GM23338 (cell line): Measurements from ENCODE around the gene RGL2. TPM values are rescaled to one million over a fixed set of nuclear protein-coding genes. Genes with fewer than 3 reads are reported as not detected.

Experiments
- ATAC-seq: fragments of 200-7000 bp; cut with Tn5 transposase; 3 replicates; pipeline ENCODE4 v1.9.1; 2020
- DNase-seq: peaks from one replicate; pipeline ENCODE4 v3.0.0-alpha.2; 2015; ENCODE audit warnings: low spot score
- H2AFZ ChIP-seq: fragments of 200-600 bp; sonication (generic); 2 replicates; pipeline ENCODE4 v1.8.0; 2016; ENCODE audit warnings: antibody characterized with exemption, mild to moderate bottlenecking, moderate library complexity
- H3F3A ChIP-seq: fragments of 200-600 bp; sonication (generic); replicated peaks from 2 replicates; pipeline ENCODE4 v1.8.0; 2017; ENCODE audit warnings: antibody characterized with exemption, mixed run types, low read depth
- H3K27ac ChIP-seq: fragments of 200-600 bp; sonication (generic); 2 replicates; pipeline ENCODE4 v1.6.1; 2016; ENCODE audit warnings: low read depth
- H3K27me3 ChIP-seq: fragments of 200-600 bp; sonication (generic); 2 replicates; pipeline ENCODE4 v1.8.0; 2016; ENCODE audit warnings: mild to moderate bottlenecking, mixed run types, moderate library complexity; ENCODE audit not compliant: insufficient read depth
- H3K36me3 ChIP-seq: fragments of 200-600 bp; sonication (generic); 2 replicates; pipeline ENCODE4 v1.8.0; 2016; ENCODE audit warnings: mild to moderate bottlenecking; ENCODE audit not compliant: insufficient read depth
- H3K4me1 ChIP-seq: fragments of 200-600 bp; sonication (generic); 2 replicates; pipeline ENCODE4 v1.8.0; 2016; ENCODE audit warnings: mild to moderate bottlenecking, moderate library complexity; ENCODE audit not compliant: insufficient read depth
- H3K4me2 ChIP-seq: fragments of 200-600 bp; sonication (generic); 2 replicates; pipeline ENCODE4 v1.7.1; 2017; ENCODE audit warnings: mixed run types
- H3K4me3 ChIP-seq: fragments of 200-600 bp; sonication (generic); 2 replicates; pipeline ENCODE4 v1.6.1; 2016; ENCODE audit warnings: mixed run types
- H3K79me2 ChIP-seq: fragments of 200-600 bp; sonication (generic); replicated peaks from 2 replicates; pipeline ENCODE4 v1.8.0; 2017; ENCODE audit warnings: mild to moderate bottlenecking; ENCODE audit not compliant: insufficient read depth
- H3K9me2 ChIP-seq: fragments of 200-600 bp; sonication (generic); 2 replicates; pipeline ENCODE4 v1.8.0; 2017; ENCODE audit not compliant: insufficient read depth
- H4K20me1 ChIP-seq: fragments of 200-600 bp; sonication (generic); replicated peaks from 2 replicates; pipeline ENCODE4 v1.8.0; 2017; ENCODE audit warnings: mild to moderate bottlenecking; ENCODE audit not compliant: insufficient read depth
- H3K27ac Mint-ChIP-seq: 2 replicates; pipeline ENCODE4 v1.8.0; 2020; ENCODE audit warnings: inconsistent platforms, mild to moderate bottlenecking, moderate library complexity, mixed read lengths
- H3K27me3 Mint-ChIP-seq: 3 replicates; pipeline ENCODE4 v1.8.0; 2022; ENCODE audit warnings: low read depth, mild to moderate bottlenecking, moderate library complexity, mixed read lengths, inconsistent platforms; ENCODE audit not compliant: insufficient read depth, poor library complexity
- H3K36me3 Mint-ChIP-seq: 3 replicates; pipeline ENCODE4 v1.8.0; 2021; ENCODE audit warnings: low read depth, mild to moderate bottlenecking, inconsistent platforms, moderate library complexity, mixed read lengths
- H3K4me1 Mint-ChIP-seq: 3 replicates; pipeline ENCODE4 v1.8.0; 2020; ENCODE audit warnings: mild to moderate bottlenecking, inconsistent platforms, mixed read lengths
- H3K4me3 Mint-ChIP-seq: 3 replicates; pipeline ENCODE4 v1.8.0; 2021; ENCODE audit warnings: moderate library complexity, mild to moderate bottlenecking, inconsistent platforms, mixed read lengths
- H3K9me3 Mint-ChIP-seq: 3 replicates; pipeline ENCODE4 v1.8.0; 2020; ENCODE audit warnings: moderate library complexity, mild to moderate bottlenecking, inconsistent platforms, mixed read lengths
- CREB1 ChIP-seq: fragments of 250-450 bp; sonication (Bioruptor Pico); IDR thresholded peaks from 2 replicates; pipeline ENCODE4 v1.5.0; 2020; ENCODE audit warnings: low read depth, mild to moderate bottlenecking, moderate library complexity
- EZH2 ChIP-seq: fragments of 200-600 bp; sonication (generic); IDR thresholded peaks from one replicate; pipeline ENCODE4 v1.8.0; 2017; ENCODE audit warnings: antibody characterized with exemption, mild to moderate bottlenecking, low read depth; ENCODE audit not compliant: unreplicated experiment
- EZH2phosphoT487 ChIP-seq: fragments of 200-600 bp; sonication (generic); IDR thresholded peaks from one replicate; pipeline ENCODE4 v1.8.1; 2018; ENCODE audit warnings: antibody characterized with exemption; ENCODE audit not compliant: unreplicated experiment
- JUNB ChIP-seq: IDR thresholded peaks from one replicate; pipeline ENCODE4 v1.6.1; 2016; ENCODE audit warnings: antibody characterized with exemption; ENCODE audit not compliant: unreplicated experiment
- NANOG ChIP-seq: IDR thresholded peaks from 2 replicates; pipeline ENCODE4 v1.6.1; 2016; ENCODE audit warnings: antibody characterized with exemption, borderline replicate concordance
- POLR2AphosphoS5 ChIP-seq: IDR thresholded peaks from 2 replicates; pipeline ENCODE4 v1.6.1; 2016; ENCODE audit warnings: antibody characterized with exemption, low read depth
- STAT1 ChIP-seq: IDR thresholded peaks from one replicate; pipeline ENCODE4 v1.6.1; 2016; ENCODE audit warnings: antibody characterized with exemption; ENCODE audit not compliant: unreplicated experiment
- ZNF114 ChIP-seq: fragments of 250-450 bp; sonication (Bioruptor Pico); IDR thresholded peaks from 2 replicates; pipeline ENCODE4 v1.5.0; 2020; ENCODE audit warnings: mild to moderate bottlenecking, moderate library complexity
- ZNF331 ChIP-seq: fragments of 250-450 bp; sonication (Bioruptor Pico); IDR thresholded peaks from 2 replicates; pipeline ENCODE4 v1.5.0; 2020; ENCODE audit warnings: low read depth, mild to moderate bottlenecking, moderate library complexity
- polyA plus RNA-seq: library from polyadenylated mRNA; unstranded; fragments of >200 nt; fragmentation: Nextera tagmentation; extraction: Ambion mirVana; gene quantifications from 2 replicates; pipeline ENCODE4 v1.2.1, GENCODE V29; 2016
- total RNA-seq: library from RNA; depleted of rRNA; stranded (reverse); fragments of >200 nt; shearing (Covaris generic); gene quantifications from 2 replicates; pipeline ENCODE4 v1.2.3, GENCODE V29; 2014
- TF ChIP-seq, protein P1 (sequence below): IDR thresholded peaks from 2 replicates; pipeline ENCODE4 v1.6.1; 2016; ENCODE audit warnings: antibody characterized with exemption
- TF ChIP-seq, protein P2 (sequence below): IDR thresholded peaks from one replicate; pipeline ENCODE4 v1.6.1; 2018; ENCODE audit warnings: antibody characterized with exemption; ENCODE audit not compliant: unreplicated experiment
- TF ChIP-seq, protein P3 (sequence below), 2 experiments: fragments of 200-600 bp in 1 of 2; sonication (generic) in 1 of 2; conservative IDR thresholded peaks; 2 replicates each; pipeline versions ENCODE4 v1.5.1 to v1.6.1; 2016 to 2017; ENCODE audit warnings: antibody characterized with exemption in 2 of 2, low read depth in 2 of 2, mild to moderate bottlenecking in 2 of 2, moderate library complexity in 1 of 2
- TF ChIP-seq, protein P4 (sequence below): fragments of 250-450 bp; sonication (Bioruptor Pico); IDR thresholded peaks from 2 replicates; pipeline ENCODE4 v1.5.0; 2020; ENCODE audit warnings: mild to moderate bottlenecking, moderate library complexity

RGL2 gene
- total and polyA plus RNA-seq, 2 experiments from 2014 or later, result 28.0 to 52.2 TPM

DNA sequence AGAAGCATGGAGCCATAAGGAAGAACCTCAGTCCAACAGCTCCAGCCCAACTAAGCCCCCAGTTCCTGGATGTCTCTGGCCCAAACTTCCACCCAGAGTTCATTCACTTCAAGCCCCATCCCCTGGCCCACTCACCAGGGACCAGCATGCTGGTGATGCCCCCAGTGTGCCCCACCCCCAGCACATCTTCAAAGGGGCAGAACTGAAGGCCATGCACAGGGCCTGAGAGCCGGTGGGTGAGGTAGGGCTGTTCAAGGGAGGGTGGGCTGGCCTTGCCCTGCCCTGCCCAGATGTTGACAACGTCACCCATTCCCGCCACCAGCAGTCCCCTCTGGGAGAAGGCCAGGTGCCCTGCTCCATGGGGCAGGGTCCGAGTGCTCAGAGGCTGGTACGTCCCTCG lies 18.2 kb downstream of the RGL2 start:
- H3F3A ChIP-seq, result peaks cover 38% of the 10 kb centered on the region
- peaks cover 18% of the 10 kb centered on the region for H3K36me3 ChIP-seq
- H2AFZ ChIP-seq, result no peak overlapping the region
- H3K4me2 ChIP-seq, result no peak overlapping the region
- H3K27ac ChIP-seq, result no peak overlapping the region
- H3K9me2 ChIP-seq, result no peaks in the 10 kb centered on the region
- Mint-ChIP-seq H3K9me3 (no peaks in the 10 kb centered on the region), H3K27ac (no peak overlapping the region), H3K4me3 (no peak overlapping the region), H3K4me1 (peaks cover 19% of the 10 kb centered on the region), H3K27me3 (peaks cover 12% of the 10 kb centered on the region), H3K36me3 (peaks cover 71% of the 10 kb centered on the region)
- no peak overlapping the region for H3K4me3 ChIP-seq
- ATAC-seq (no peak), DNase-seq (no peak)
- peaks cover 11% of the 10 kb centered on the region for H3K79me2 ChIP-seq
- H3K27me3 ChIP-seq, result no peaks in the 10 kb centered on the region
- peaks cover 20% of the 10 kb centered on the region for H4K20me1 ChIP-seq
- peaks cover 20% of the 10 kb centered on the region for H3K4me1 ChIP-seq
- no peak for TF ChIP-seq JUNB
- TF ChIP-seq EZH2phosphoT487, result no peak
- no peak for TF ChIP-seq NANOG
- TF ChIP-seq, protein P1, sequence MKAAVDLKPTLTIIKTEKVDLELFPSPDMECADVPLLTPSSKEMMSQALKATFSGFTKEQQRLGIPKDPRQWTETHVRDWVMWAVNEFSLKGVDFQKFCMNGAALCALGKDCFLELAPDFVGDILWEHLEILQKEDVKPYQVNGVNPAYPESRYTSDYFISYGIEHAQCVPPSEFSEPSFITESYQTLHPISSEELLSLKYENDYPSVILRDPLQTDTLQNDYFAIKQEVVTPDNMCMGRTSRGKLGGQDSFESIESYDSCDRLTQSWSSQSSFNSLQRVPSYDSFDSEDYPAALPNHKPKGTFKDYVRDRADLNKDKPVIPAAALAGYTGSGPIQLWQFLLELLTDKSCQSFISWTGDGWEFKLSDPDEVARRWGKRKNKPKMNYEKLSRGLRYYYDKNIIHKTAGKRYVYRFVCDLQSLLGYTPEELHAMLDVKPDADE, result no peak
- TF ChIP-seq POLR2AphosphoS5, result no peak
- no peak for TF ChIP-seq ZNF114
- no peak for TF ChIP-seq STAT1
- TF ChIP-seq, protein P2, sequence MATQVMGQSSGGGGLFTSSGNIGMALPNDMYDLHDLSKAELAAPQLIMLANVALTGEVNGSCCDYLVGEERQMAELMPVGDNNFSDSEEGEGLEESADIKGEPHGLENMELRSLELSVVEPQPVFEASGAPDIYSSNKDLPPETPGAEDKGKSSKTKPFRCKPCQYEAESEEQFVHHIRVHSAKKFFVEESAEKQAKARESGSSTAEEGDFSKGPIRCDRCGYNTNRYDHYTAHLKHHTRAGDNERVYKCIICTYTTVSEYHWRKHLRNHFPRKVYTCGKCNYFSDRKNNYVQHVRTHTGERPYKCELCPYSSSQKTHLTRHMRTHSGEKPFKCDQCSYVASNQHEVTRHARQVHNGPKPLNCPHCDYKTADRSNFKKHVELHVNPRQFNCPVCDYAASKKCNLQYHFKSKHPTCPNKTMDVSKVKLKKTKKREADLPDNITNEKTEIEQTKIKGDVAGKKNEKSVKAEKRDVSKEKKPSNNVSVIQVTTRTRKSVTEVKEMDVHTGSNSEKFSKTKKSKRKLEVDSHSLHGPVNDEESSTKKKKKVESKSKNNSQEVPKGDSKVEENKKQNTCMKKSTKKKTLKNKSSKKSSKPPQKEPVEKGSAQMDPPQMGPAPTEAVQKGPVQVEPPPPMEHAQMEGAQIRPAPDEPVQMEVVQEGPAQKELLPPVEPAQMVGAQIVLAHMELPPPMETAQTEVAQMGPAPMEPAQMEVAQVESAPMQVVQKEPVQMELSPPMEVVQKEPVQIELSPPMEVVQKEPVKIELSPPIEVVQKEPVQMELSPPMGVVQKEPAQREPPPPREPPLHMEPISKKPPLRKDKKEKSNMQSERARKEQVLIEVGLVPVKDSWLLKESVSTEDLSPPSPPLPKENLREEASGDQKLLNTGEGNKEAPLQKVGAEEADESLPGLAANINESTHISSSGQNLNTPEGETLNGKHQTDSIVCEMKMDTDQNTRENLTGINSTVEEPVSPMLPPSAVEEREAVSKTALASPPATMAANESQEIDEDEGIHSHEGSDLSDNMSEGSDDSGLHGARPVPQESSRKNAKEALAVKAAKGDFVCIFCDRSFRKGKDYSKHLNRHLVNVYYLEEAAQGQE, result no peak
- TF ChIP-seq, protein P3, sequence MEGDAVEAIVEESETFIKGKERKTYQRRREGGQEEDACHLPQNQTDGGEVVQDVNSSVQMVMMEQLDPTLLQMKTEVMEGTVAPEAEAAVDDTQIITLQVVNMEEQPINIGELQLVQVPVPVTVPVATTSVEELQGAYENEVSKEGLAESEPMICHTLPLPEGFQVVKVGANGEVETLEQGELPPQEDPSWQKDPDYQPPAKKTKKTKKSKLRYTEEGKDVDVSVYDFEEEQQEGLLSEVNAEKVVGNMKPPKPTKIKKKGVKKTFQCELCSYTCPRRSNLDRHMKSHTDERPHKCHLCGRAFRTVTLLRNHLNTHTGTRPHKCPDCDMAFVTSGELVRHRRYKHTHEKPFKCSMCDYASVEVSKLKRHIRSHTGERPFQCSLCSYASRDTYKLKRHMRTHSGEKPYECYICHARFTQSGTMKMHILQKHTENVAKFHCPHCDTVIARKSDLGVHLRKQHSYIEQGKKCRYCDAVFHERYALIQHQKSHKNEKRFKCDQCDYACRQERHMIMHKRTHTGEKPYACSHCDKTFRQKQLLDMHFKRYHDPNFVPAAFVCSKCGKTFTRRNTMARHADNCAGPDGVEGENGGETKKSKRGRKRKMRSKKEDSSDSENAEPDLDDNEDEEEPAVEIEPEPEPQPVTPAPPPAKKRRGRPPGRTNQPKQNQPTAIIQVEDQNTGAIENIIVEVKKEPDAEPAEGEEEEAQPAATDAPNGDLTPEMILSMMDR (conservative IDR thresholded peaks at IDR 0.05; ENCODE audit: low read depth in 2 of 2), result no peak
- TF ChIP-seq, protein P4, sequence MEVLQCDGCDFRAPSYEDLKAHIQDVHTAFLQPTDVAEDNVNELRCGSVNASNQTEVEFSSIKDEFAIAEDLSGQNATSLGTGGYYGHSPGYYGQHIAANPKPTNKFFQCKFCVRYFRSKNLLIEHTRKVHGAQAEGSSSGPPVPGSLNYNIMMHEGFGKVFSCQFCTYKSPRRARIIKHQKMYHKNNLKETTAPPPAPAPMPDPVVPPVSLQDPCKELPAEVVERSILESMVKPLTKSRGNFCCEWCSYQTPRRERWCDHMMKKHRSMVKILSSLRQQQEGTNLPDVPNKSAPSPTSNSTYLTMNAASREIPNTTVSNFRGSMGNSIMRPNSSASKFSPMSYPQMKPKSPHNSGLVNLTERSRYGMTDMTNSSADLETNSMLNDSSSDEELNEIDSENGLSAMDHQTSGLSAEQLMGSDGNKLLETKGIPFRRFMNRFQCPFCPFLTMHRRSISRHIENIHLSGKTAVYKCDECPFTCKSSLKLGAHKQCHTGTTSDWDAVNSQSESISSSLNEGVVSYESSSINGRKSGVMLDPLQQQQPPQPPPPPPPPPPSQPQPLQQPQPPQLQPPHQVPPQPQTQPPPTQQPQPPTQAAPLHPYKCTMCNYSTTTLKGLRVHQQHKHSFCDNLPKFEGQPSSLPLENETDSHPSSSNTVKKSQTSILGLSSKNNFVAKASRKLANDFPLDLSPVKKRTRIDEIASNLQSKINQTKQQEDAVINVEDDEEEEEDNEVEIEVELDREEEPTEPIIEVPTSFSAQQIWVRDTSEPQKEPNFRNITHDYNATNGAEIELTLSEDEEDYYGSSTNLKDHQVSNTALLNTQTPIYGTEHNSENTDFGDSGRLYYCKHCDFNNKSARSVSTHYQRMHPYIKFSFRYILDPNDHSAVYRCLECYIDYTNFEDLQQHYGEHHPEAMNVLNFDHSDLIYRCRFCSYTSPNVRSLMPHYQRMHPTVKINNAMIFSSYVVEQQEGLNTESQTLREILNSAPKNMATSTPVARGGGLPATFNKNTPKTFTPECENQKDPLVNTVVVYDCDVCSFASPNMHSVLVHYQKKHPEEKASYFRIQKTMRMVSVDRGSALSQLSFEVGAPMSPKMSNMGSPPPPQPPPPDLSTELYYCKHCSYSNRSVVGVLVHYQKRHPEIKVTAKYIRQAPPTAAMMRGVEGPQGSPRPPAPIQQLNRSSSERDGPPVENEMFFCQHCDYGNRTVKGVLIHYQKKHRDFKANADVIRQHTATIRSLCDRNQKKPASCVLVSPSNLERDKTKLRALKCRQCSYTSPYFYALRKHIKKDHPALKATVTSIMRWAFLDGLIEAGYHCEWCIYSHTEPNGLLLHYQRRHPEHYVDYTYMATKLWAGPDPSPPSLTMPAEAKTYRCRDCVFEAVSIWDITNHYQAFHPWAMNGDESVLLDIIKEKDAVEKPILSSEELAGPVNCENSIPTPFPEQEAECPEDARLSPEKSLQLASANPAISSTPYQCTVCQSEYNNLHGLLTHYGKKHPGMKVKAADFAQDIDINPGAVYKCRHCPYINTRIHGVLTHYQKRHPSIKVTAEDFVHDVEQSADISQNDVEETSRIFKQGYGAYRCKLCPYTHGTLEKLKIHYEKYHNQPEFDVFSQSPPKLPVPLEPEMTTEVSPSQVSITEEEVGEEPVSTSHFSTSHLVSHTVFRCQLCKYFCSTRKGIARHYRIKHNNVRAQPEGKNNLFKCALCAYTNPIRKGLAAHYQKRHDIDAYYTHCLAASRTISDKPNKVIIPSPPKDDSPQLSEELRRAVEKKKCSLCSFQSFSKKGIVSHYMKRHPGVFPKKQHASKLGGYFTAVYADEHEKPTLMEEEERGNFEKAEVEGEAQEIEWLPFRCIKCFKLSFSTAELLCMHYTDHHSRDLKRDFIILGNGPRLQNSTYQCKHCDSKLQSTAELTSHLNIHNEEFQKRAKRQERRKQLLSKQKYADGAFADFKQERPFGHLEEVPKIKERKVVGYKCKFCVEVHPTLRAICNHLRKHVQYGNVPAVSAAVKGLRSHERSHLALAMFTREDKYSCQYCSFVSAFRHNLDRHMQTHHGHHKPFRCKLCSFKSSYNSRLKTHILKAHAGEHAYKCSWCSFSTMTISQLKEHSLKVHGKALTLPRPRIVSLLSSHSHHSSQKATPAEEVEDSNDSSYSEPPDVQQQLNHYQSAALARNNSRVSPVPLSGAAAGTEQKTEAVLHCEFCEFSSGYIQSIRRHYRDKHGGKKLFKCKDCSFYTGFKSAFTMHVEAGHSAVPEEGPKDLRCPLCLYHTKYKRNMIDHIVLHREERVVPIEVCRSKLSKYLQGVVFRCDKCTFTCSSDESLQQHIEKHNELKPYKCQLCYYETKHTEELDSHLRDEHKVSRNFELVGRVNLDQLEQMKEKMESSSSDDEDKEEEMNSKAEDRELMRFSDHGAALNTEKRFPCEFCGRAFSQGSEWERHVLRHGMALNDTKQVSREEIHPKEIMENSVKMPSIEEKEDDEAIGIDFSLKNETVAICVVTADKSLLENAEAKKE, result no peak
- TF ChIP-seq EZH2, result no peak
- no peak for TF ChIP-seq CREB1 (CRISPR knock-in tag)
- no peak for TF ChIP-seq ZNF331
